Stimulated activated CD4-positive, alpha-beta T cell treated with anti-CD3 and anti-CD28 coated beads, TNF-alpha, amount 100 ng/mL, for 4 hours (primary cell): Measurements from ENCODE around the gene RPL34.
A peak's percentile ranks its signal among the peaks of the same experiment; 100 is the strongest.

ENCODE experiments used
- DNase-seq, 3 experiments: peaks; one replicate each; pipeline ENCODE4 v3.0.0-alpha.2; 2020; ENCODE audit warnings: low read depth in 3 of 3

Gene RPL34

DNA sequence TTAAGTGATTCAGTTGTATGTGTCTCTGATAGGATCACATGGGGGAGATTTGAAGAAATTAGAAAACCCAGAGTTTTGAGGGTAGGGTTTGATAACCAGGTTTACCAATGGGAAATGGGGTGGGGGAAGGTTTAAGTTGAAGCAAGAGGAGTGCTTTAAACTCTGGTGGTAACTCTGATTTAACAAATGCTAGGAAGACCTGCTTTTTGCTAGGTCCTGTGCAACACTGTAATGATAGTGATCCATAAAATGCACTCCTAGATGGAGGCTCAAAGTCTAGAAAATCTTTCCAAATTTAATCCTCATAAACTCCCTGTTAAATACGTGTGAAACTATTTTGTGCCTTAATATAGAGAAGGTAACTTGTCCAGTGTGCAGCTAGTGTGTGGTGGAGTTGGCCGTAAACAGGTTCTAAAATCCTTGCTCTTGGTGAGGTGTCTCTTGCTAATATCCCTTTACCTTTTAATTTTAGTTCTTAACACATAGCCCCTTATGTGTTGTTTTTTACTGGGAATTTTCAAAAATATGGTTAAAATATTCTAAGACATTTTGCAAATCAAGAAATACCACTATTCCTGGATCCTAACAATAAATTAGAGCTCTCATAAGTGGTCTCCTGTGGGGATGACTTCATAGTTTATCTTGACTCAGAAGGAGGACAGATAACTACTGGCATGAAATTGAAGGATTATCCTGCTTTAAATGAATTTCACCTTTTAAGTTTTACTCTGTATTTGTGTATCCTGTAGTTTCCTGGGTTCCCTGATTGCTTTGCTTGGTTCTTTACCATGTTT lies 4.1 kb downstream of the RPL34 start:
- no peak for DNase-seq

DNA sequence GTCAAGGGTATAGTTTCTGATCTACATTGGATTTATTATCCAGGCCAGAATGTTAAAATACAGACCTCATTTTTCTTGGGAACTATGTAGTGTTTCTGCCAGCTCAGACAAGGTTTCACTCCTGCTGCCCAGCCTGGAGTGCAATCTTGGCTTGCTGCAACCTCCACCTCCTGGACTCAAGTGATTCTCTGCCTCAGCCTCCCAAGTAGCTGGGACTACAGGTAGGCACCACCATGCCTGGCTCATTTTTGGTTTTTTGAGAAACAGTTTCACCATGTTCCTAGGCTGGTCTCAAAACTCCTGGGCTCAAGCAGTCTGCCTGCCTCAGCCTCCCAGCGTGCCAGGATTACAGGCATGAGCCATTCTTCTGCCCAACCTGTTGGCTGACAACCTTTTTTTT lies 5.7 kb downstream of the RPL34 start:
- no peak for DNase-seq

DNA sequence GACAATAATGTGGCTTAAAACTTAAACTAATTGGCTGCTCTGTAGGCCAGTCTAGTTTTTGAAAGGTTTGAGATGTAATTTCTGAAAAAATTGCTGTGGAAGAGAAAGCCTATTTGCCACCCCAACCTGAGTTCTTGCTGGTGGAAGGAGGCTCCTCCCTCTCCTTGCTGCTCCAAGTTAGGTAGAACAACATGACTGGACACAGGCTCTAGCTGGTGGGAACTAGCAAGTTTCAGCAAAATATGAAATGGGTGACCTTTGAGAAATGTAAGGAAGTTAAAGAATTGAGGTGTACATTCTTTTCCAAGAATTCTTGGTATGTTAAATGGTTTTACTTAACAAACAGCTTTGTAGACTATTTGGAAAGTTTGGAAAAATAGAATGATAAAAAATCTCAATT lies 8.0 kb downstream of the RPL34 start:
- DNase-seq, result no peak

DNA sequence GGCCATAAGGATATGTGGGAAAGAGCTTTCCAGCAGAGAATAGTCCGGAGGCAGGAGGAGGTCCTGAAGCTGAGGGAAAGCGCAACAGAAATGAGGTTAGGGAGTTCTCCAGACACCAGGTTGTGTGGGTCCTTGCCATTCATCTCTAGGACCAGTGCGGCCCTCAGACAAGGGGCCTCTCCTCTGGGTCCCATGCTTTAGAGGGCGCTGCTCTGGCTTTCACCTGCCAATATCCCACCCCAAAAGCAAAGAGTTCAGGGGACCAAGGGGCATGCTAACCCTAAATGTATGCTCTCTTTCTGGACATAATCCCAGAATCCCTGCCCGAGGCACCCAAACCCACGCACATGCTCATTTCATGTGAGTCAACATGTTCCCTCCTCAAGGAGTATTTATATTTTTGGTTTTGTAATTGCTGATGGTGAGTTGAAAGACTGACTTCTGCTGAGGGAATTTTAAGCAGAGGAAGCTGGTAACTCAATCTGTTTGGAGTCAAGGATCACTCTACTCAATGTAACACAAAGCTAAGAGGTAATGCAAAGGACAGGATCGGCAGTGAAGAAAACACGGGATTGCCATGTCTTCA lies 14.8 kb downstream of the RPL34 start:
- DNase-seq, result no peak

DNA sequence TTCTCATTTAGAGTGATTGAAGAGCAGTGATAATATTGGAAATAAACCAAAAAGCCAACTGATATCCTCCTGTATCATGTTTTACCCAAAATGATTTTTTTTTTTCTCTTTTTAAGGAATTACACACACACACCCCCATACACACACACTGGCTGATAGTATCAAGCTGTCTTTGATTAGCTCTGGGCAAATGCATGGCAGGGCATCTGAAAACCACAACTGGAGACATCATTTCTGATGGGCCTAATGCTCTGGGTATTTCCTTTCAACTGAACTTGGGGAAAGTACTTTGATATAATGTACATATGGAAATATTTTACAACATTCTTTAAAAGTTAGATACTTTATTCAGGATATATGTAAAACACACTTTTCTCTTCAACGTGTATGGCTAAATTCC lies 15.9 kb downstream of the RPL34 start:
- DNase-seq, result no peak

DNA sequence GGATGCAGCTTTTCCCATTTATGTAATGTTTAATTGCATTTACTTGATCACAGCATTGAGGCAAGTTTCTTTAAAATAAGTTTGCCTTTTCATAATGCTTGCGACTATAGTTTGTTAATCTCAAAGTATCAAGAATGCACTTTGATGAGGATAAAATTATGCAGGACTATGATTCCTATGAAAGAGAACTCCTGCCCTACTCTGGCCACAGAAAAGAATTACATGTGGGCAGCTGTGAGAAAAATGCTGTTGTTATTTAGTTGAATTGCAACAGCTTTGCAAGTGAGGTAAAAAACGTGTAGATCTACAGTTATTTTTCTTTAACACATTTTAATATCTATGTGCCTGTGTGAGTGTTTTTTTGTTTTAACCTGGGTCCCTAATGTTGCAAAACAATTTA lies 17.5 kb downstream of the RPL34 start:
- DNase-seq, result no peak

DNA sequence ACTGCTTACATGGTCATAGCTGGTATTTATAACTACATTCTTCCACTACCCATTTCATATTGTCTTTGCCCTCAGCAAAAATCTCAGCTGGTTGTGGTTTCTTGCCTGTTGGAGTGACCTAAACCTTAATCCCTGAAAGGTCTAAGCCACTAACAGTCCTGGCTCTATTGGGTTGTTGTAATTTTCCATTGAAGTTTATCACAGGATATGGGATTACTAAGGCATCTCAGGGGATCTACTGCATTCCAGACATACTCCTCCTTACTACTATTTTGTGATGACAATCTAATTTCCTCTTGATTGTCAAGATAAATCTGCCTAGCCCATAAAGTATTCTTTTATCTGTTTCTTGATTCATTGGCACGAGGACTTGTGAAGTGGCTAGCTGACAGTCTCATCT lies 23.9 kb downstream of the RPL34 start:
- no peak for DNase-seq

DNA sequence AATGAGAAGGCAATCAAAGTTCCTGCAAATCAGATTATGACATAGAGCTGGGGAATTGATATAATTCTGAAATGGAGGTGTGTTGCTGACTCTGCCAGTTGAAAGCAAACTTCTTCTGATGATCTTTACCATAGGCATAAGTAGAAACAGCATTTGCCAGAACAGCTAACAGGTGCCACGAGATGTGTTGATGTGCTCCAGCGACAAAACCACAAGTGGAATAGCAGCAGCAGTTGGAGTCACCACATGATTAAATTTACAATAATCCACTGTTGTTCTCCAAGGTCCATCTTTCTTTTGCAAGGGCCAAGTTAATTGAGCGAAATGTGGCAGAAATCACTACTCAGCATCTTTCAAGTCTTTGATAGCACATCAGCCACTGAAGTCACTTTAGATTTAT lies 26.3 kb downstream of the RPL34 start:
- DNase-seq, result no peak

DNA sequence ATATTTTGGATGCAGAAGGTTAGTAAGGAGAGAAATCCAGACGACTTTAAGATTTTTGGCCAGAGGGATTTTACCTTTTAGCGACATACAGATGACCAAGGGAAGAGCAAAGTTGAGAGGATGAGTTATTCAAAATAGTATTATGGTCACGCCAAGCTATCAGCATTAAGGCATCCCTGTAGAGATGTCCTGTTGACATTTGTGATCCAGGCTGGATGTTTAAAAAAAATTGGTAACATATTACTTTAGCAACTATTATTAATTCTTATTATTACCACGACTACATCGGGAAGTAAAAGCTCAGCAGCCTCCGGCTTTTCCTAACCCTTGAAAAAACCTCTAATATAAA lies 29.5 kb downstream of the RPL34 start:
- no peak for DNase-seq

DNA sequence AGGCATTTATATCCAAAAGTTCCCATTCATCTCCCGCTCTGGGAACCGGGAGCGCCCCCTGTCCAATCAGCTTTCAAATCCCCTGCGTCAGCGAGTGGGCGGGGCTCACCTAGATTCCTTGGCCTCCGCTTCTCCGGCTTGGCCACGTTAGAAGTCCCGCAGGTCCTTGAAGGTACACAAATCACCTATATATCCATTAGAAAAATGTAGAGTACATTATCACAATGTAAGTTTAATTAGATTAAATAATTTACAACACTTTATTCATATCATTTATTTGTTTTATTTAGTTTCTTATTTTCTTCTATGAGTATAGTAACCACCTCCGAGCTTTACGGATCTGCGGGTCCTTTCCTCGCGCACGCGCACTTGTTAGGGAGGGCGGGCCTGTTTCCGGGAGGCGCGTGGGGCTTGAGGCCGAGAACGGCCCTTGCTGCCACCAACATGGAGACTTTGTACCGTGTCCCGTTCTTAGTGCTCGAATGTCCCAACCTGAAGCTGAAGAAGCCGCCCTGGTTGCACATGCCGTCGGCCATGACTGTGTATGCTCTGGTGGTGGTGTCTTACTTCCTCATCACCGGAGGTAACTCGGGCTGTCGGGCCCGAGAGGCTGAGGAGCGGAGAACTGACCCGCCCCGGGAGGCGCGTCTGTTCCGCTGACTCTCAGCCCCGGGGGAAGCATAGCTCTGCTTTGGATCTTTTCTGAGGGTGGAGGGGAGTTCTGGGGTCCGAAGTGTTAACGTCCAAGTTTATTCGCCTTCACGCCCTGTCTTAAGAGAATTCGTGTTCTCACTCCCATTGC lies 30.0 kb downstream of the RPL34 start, which contains the start of gene OSTC:
Gene OSTC, plus strand, starts transcription at position 388 of the 802 bp plus-strand sequence. Its CDS starts 57 bp downstream, at position 445.
- DNase-seq, result peak; percentile 83 to 87 (median 87)

DNA sequence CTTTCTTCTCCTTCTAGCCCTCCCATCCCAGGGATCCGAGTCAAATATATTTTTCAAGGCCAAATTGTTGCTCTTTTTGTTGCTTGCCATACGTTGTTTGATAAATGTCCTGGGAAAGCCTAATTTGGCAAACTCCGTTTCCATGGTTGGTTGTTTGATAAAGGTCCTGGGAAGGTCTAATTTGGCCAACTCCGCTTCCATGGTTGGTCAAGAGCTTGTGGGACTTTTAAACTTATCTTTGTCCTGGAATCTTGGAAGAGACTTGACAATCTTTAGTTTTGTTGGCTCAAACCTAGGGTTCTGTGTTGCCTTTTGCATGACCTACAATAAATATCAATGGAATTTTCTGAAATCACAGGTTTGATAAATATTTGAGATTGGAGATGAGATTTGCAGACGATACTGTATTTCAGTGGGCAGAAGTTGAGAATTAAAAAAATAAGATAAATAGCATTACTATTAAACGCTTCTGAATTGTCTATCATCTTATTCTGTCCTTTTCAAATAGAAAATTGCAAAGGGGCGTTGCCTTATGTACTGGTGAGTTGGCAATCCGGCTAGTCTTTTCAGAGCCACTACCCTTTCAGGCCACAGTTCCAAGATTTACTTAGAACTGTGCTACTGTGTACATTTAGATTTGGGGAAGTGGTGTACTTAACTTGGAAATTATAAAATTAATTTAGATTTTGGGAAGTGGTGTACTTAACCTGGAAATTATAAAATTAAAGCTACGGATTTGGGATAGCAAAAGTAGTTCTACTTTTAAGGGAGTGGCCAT lies 30.8 kb downstream of the RPL34 start:
- DNase-seq, result no peak

DNA sequence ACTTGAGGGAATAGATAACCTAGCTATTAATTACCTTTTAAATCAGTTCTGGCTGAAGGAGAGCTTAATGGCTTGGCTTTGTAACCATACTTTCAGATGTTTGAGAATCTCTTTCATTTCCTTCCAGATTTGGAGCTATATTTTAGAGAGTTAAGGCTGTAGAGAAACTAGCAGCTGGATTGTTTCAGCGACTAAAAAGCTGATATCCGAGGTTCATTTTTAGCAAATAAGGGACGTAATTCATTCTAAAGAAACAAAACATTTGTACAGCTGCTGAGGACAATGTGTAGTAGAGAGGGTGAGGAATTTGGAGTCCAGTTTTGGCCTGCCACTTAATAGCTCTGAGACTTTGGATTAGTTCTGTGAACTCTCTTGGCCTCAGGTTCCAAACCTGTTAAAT lies 42.3 kb downstream of the RPL34 start:
- no peak for DNase-seq

DNA sequence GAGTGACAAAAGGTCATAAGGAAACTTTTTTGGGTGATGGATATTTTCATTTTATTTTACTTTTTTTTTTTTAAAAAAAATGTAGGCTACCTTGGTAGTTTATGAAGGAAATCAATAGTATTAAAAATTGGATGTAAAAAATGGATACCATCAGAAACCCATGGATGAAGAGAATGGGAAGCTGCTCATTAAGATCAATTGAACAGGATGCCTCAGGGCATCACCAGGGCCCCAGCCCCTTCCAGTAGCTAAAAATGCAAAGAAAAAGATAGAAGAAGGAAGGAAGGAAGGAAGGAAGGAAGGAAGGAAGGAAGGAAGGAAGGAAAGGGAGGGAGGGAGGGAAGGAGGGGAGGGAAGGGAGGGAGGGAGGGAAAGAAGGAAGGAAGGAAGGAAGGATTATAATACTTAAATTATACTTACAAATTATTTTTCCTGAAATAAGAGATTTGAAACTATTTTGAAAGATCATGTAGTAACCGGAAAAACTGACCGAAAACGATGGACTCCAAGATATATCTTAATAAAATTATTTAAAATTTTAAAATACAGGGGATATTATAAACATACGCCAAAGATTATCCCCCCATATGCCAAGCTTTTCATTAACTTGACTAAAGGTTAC lies 54.1 kb downstream of the RPL34 start:
- DNase-seq, result no peak
